Measurements from ENCODE around the gene MOXD1.
"Not testable (repeated sequence)": the region's sequence is repeated elsewhere in the genome, so short reads cannot be mapped to it uniquely, and the experiment has no call there.

The MOXD1 gene

GRCh38 chr6:132351986-132352385 lies 49.3 kb downstream of the MOXD1 start:
- DNase-seq, result not testable (repeated sequence)

GRCh38 chr6:132348231-132348630 lies 53.0 kb downstream of the MOXD1 start:
- DNase-seq, result no peak

- DNase-seq, result no peak
These were observed 56.5 kb downstream of the MOXD1 start for GRCh38 chr6:132344811-132345210.

- no peak for DNase-seq
These were observed 59.6 kb downstream of the MOXD1 start for GRCh38 chr6:132341646-132342045.

GRCh38 chr6:132334521-132334885 lies 66.8 kb downstream of the MOXD1 start:
- no peak for DNase-seq

GRCh38 chr6:132333639-132334520 lies 67.4 kb downstream of the MOXD1 start:
- no peak for DNase-seq

GRCh38 chr6:132330759-132331158 lies 70.5 kb downstream of the MOXD1 start:
- no peak for DNase-seq

GRCh38 chr6:132322398-132322797 lies 78.9 kb downstream of the MOXD1 start:
- DNase-seq, result no peak

GRCh38 chr6:132320007-132320406 lies 81.3 kb downstream of the MOXD1 start:
- DNase-seq, result no peak

- no peak for DNase-seq
These were observed 84.3 kb downstream of the MOXD1 start for GRCh38 chr6:132316970-132317369.

GRCh38 chr6:132314432-132314831 lies 86.8 kb downstream of the MOXD1 start:
- DNase-seq, result no peak

GRCh38 chr6:132310921-132311320 lies 90.4 kb downstream of the MOXD1 start:
- DNase-seq, result no peak

- DNase-seq, result not testable (repeated sequence)
These were observed 91.1 kb downstream of the MOXD1 start for GRCh38 chr6:132310151-132310550.

GRCh38 chr6:132304891-132305305 lies 96.4 kb downstream of the MOXD1 start:
- no peak for DNase-seq

- DNase-seq, result no peak
These were observed 100.8 kb downstream of the MOXD1 start for GRCh38 chr6:132300323-132300949.

- peak; percentile 34 for DNase-seq
These were observed 102.8 kb downstream of the MOXD1 start for GRCh38 chr6:132298344-132298949.

GRCh38 chr6:132289756-132290155 lies 111.5 kb downstream of the MOXD1 start:
- no peak for DNase-seq

- no peak for DNase-seq
These were observed 114.2 kb downstream of the MOXD1 start for GRCh38 chr6:132287101-132287500.

GRCh38 chr6:132286298-132287019 lies 114.8 kb downstream of the MOXD1 start:
- no peak for DNase-seq

- DNase-seq, result no peak
These were observed 116.1 kb downstream of the MOXD1 start for GRCh38 chr6:132285004-132285780.

- DNase-seq, result no peak
These were observed 118.6 kb downstream of the MOXD1 start for GRCh38 chr6:132282696-132283095.

GRCh38 chr6:132280436-132280835 lies 120.8 kb downstream of the MOXD1 start:
- no peak for DNase-seq
